ENCODE data around the gene GGCX. TPM values are rescaled to one million over a fixed set of nuclear protein-coding genes. Genes with fewer than 3 reads are reported as not detected.

The GGCX gene
- total and polyA plus RNA-seq, 2 of the 13 experiments (the other 11 are each of a cell fraction or from before 2014, with no cell fraction given): 72.5 to 103 TPM

- TF ChIP-seq ZSCAN22 (CRISPR knock-in tag; IDR thresholded peaks at IDR 0.05) (no peak), MTA1 (CRISPR knock-in tag; IDR thresholded peaks at IDR 0.05; ENCODE audit: borderline replicate concordance) (peak; percentile 86), ZNF556 (CRISPR knock-in tag; IDR thresholded peaks at IDR 0.05; ENCODE audit: borderline replicate concordance) (no peak), HIVEP1 (CRISPR knock-in tag; IDR thresholded peaks at IDR 0.05) (0 out of 2 replicates have a peak, but pooled peaks have one; percentile 24), ZIK1 (CRISPR knock-in tag; IDR thresholded peaks at IDR 0.05; ENCODE audit: borderline replicate concordance, low read depth) (no peak), BHLHE40 (IDR thresholded peaks at IDR 0.05; ENCODE audit: low read length) (no peak), NFYB (CRISPR knock-in tag; IDR thresholded peaks at IDR 0.05) (0 out of 2 replicates have a peak, but pooled peaks have one; percentile 17), ZSCAN9 (CRISPR knock-in tag; IDR thresholded peaks at IDR 0.05; ENCODE audit: borderline replicate concordance) (0 out of 2 replicates have a peak, but pooled peaks have one; percentile 21), ZFP62 (CRISPR knock-in tag; IDR thresholded peaks at IDR 0.05) (no peak), ZNF235 (CRISPR knock-in tag; IDR thresholded peaks at IDR 0.05; ENCODE audit: borderline replicate concordance) (peak; percentile 18; the same call in 1 of the 2 replicates), SUZ12 (IDR thresholded peaks at IDR 0.05; ENCODE audit: low read depth, low read length) (no peak), ZBTB38 (CRISPR knock-in tag; IDR thresholded peaks at IDR 0.05) (no peak), ZNF326 (CRISPR knock-in tag; IDR thresholded peaks at IDR 0.05; ENCODE audit: borderline replicate concordance) (0 out of 2 replicates have a peak, but pooled peaks have one; percentile 90), ZBTB43 (CRISPR knock-in tag; conservative IDR thresholded peaks at IDR 0.05) (no peak), CBX2 (IDR thresholded peaks at IDR 0.05; ENCODE audit: low read depth, low read length) (no peak), CBX2 (CRISPR knock-in tag; IDR thresholded peaks at IDR 0.05; ENCODE audit: low read depth) (no peak), ATM (IDR thresholded peaks at IDR 0.05; ENCODE audit: borderline replicate concordance) (no peak), ONECUT2 (CRISPR knock-in tag; IDR thresholded peaks at IDR 0.05) (no peak), BCL6 (CRISPR knock-in tag; IDR thresholded peaks at IDR 0.05) (no peak), CTCF (CRISPR knock-in tag; IDR thresholded peaks at IDR 0.05) (no peak), ZNF331 (CRISPR knock-in tag; IDR thresholded peaks at IDR 0.05) (peak; percentile 20), BRF2 (CRISPR knock-in tag; IDR thresholded peaks at IDR 0.05) (no peak)
These were observed 40.6 kb upstream of the GGCX start (continued) for GRCh38 chr2:85601771-85602475.

Measured in HepG2 (cell line).